Activated naive CD4-positive, alpha-beta T cell treated with anti-CD3 and anti-CD28 coated beads, Interleukin-2, amount 50 U/mL, for 72 hours (primary cell): Measurements from ENCODE around the gene HCFC1. TPM values are rescaled to one million over a fixed set of nuclear protein-coding genes. Genes with fewer than 3 reads are reported as not detected.
A peak's percentile ranks its signal among the peaks of the same experiment; 100 is the strongest.

Experiments
- ATAC-seq, 2 donors: fragments of 150-1000 bp; cut with Tn5 transposase; 2 replicates each; pipeline ENCODE4 v1.10.0; 2021; ENCODE audit warnings: mild to moderate bottlenecking in 2 of 2, moderate library complexity in 2 of 2
- DNase-seq, 2 donors: peaks; one replicate each; pipeline ENCODE4 v3.0.0; 2021 to 2022; ENCODE audit warnings: low spot score in 2 of 2
- H3K27ac Mint-ChIP-seq, 2 donors: one replicate each; pipeline ENCODE4 v1.8.0; 2022; ENCODE audit warnings: mild to moderate bottlenecking in 2 of 2, mixed read lengths in 2 of 2
- H3K36me3 Mint-ChIP-seq, 2 donors: one replicate each; pipeline ENCODE4 v1.8.0; 2022; ENCODE audit warnings: mixed read lengths in 2 of 2
- H3K9me3 Mint-ChIP-seq, 2 donors: one replicate each; pipeline ENCODE4 v1.8.0; 2022; ENCODE audit warnings: mixed read lengths in 2 of 2
- total RNA-seq, 2 donors: library from RNA; stranded (reverse); gene quantifications; one replicate each; pipeline ENCODE4 v1.2.3, GENCODE V29; 2022

HCFC1 gene
- total RNA-seq, 2 donors from 2014 or later: 95.9 to 102 TPM

GRCh38 chrX:153956044-153956907, 15.3 kb downstream of the HCFC1 start:
- Mint-ChIP-seq H3K27ac (peak overlapping the region in 1 of 2 donors; percentile 63), H3K36me3 (peaks cover 3% of the 10 kb centered on the region in 2 donors), H3K9me3 (no peaks in the 10 kb centered on the region)
- DNase-seq: no peak
- ATAC-seq: no peak

- Mint-ChIP-seq H3K27ac (no peak overlapping the region), H3K36me3 (peaks cover 6 to 7% of the 10 kb centered on the region in 2 donors), H3K9me3 (no peaks in the 10 kb centered on the region)
- DNase-seq: no peak
- ATAC-seq: no peak
Measured at GRCh38 chrX:153955228-153955732, 16.3 kb downstream of the HCFC1 start.

GRCh38 chrX:153954558-153955227, 16.9 kb downstream of the HCFC1 start:
- DNase-seq: no peak
- ATAC-seq: no peak
- no peaks in the 10 kb centered on the region for H3K9me3 Mint-ChIP-seq
- peak overlapping the region in 1 of 2 donors; percentile 48 for H3K27ac Mint-ChIP-seq
- H3K36me3 Mint-ChIP-seq: peaks cover 6 to 7% of the 10 kb centered on the region in 2 donors

GRCh38 chrX:153953892-153954557, 17.6 kb downstream of the HCFC1 start:
- H3K36me3 Mint-ChIP-seq: peaks cover 6 to 7% of the 10 kb centered on the region in 2 donors
- DNase-seq (no peak), ATAC-seq (no peak)
- H3K27ac Mint-ChIP-seq: peak overlapping the region in 1 of 2 donors; percentile 48
- no peaks in the 10 kb centered on the region for H3K9me3 Mint-ChIP-seq

- peak; percentile 68 to 82 for DNase-seq
- H3K27ac Mint-ChIP-seq: peak overlapping the region in 1 of 2 donors; percentile 74
- peaks cover 6 to 7% of the 10 kb centered on the region in 2 donors for H3K36me3 Mint-ChIP-seq
- no peaks in the 10 kb centered on the region for H3K9me3 Mint-ChIP-seq
- peak; percentile 60 to 64 for ATAC-seq
Measured at GRCh38 chrX:153953342-153953830, 18.2 kb downstream of the HCFC1 start.

GRCh38 chrX:153952373-153953026, 19.1 kb downstream of the HCFC1 start:
- peaks cover 6 to 7% of the 10 kb centered on the region in 2 donors for H3K36me3 Mint-ChIP-seq
- H3K9me3 Mint-ChIP-seq: no peaks in the 10 kb centered on the region
- no peak for ATAC-seq
- H3K27ac Mint-ChIP-seq: no peak overlapping the region
- no peak for DNase-seq

- no peak overlapping the region for H3K27ac Mint-ChIP-seq
- peaks cover 6 to 7% of the 10 kb centered on the region in 2 donors for H3K36me3 Mint-ChIP-seq
- no peaks in the 10 kb centered on the region for H3K9me3 Mint-ChIP-seq
- DNase-seq: no peak
- ATAC-seq: no peak
Measured at GRCh38 chrX:153951683-153952372, 19.8 kb downstream of the HCFC1 start.

- DNase-seq (no peak), ATAC-seq (no peak)
- peaks cover 6 to 7% of the 10 kb centered on the region in 2 donors for H3K36me3 Mint-ChIP-seq
- H3K9me3 Mint-ChIP-seq: no peaks in the 10 kb centered on the region
- H3K27ac Mint-ChIP-seq: peak overlapping the region in 1 of 2 donors; percentile 46
Measured at GRCh38 chrX:153950127-153950526, 21.5 kb downstream of the HCFC1 start.

- no peak for ATAC-seq
- H3K36me3 Mint-ChIP-seq: peaks cover 6 to 7% of the 10 kb centered on the region in 2 donors
- H3K27ac Mint-ChIP-seq: peak overlapping the region; percentile 46 to 87
- DNase-seq: no peak
- no peaks in the 10 kb centered on the region for H3K9me3 Mint-ChIP-seq
Measured at GRCh38 chrX:153948847-153949805, 22.5 kb downstream of the HCFC1 start.

- peak in 1 of 2 donors; percentile 7 for ATAC-seq
Measured at GRCh38 chrX:153948002-153948466, 23.6 kb downstream of the HCFC1 start.

GRCh38 chrX:153947009-153947769, 24.4 kb downstream of the HCFC1 start:
- ATAC-seq (peak; percentile 70 to 81), DNase-seq (peak; percentile 72 to 81)
- Mint-ChIP-seq H3K27ac (peak overlapping the region; percentile 81 to 83), H3K36me3 (peaks cover 6 to 7% of the 10 kb centered on the region in 2 donors), H3K9me3 (no peaks in the 10 kb centered on the region)

More at GRCh38 chrX:153948002-153948466, 23.6 kb downstream of the HCFC1 start:
- Mint-ChIP-seq H3K27ac (peak overlapping the region; percentile 81 to 86), H3K36me3 (peaks cover 6 to 7% of the 10 kb centered on the region in 2 donors), H3K9me3 (no peaks in the 10 kb centered on the region)
- no peak for DNase-seq

- no peaks in the 10 kb centered on the region for H3K9me3 Mint-ChIP-seq
- H3K27ac Mint-ChIP-seq: no peak overlapping the region
Measured at GRCh38 chrX:153945956-153946943, 25.4 kb downstream of the HCFC1 start.

GRCh38 chrX:153944800-153945150, 26.8 kb downstream of the HCFC1 start:
- no peaks in the 10 kb centered on the region for H3K9me3 Mint-ChIP-seq
- ATAC-seq: peak; percentile 7 to 8
- no peak for DNase-seq
- peak overlapping the region in 1 of 2 donors; percentile 81 for H3K27ac Mint-ChIP-seq
- no peaks in the 10 kb centered on the region for H3K36me3 Mint-ChIP-seq

More at GRCh38 chrX:153945956-153946943, 25.4 kb downstream of the HCFC1 start:
- ATAC-seq (no peak), DNase-seq (no peak)
- H3K36me3 Mint-ChIP-seq: peaks cover 3 to 5% of the 10 kb centered on the region in 2 donors
